Peyer's patch (tissue), 4 donors: ENCODE results near the gene HEYL. TPM values are rescaled to one million over a fixed set of nuclear protein-coding genes. Genes with fewer than 3 reads are reported as not detected.

ENCODE experiments used
- DNase-seq, 3 donors: peaks; one replicate each; pipeline ENCODE4 v3.0.0-alpha.2; 2017 to 2019
- H3K27ac ChIP-seq, 4 donors: fragments of 200-600 bp; sonication (generic); one replicate each; pipeline ENCODE4 v1.5.1; 2016 to 2019
- H3K27me3 ChIP-seq, 2 donors: fragments of 200-600 bp; sonication (generic); one replicate each; pipeline ENCODE4 v1.5.1; 2019
- H3K36me3 ChIP-seq, 3 donors: fragments of 200-600 bp; sonication (generic); one replicate each; pipeline ENCODE4 v1.5.1; 2016 to 2019
- H3K4me1 ChIP-seq, 4 donors: fragments of 200-600 bp; sonication (generic); one replicate each; pipeline ENCODE4 v1.5.1; 2016 to 2019
- H3K4me3 ChIP-seq, 4 donors: fragments of 200-600 bp; sonication (generic); 1 replicate in 3 of 4; 2 replicates in 1 of 4; pipeline ENCODE4 v1.5.1; 2016 to 2019; ENCODE audit warnings: mild to moderate bottlenecking in 1 of 4
- H3K9me3 ChIP-seq, 4 donors: fragments of 200-600 bp; sonication (generic); one replicate each; pipeline ENCODE4 v1.5.1; 2016 to 2019; ENCODE audit warnings: mild to moderate bottlenecking in 1 of 4
- CTCF ChIP-seq, 6 experiments: fragments of 450-650 bp in 4 of 6; fragments of 200-600 bp in 2 of 6; sonication (generic) in 1 of 6; IDR thresholded peaks; one replicate each; pipeline ENCODE4 v1.5.1; 2017 to 2019; ENCODE audit warnings: antibody characterized with exemption in 6 of 6, mild to moderate bottlenecking in 3 of 6, moderate library complexity in 1 of 6
- POLR2A ChIP-seq, 2 donors: fragments of 450-650 bp; IDR thresholded peaks; one replicate each; pipeline ENCODE4 v1.5.1; 2017; ENCODE audit warnings: antibody characterized with exemption in 2 of 2, mild to moderate bottlenecking in 2 of 2, moderate library complexity in 2 of 2
- total RNA-seq, 4 donors: library from RNA; depleted of rRNA; stranded (reverse); fragments of >200 nt; gene quantifications; one replicate each; pipeline ENCODE4 v1.1.0, GENCODE V29; 2016

HEYL gene
- total RNA-seq, result 1 to 10 TPM in 2 of 4 donors, under 1 TPM in 1, not detected in 1; 0.95 to 5.8 (median 1.5) TPM

GRCh38 chr1:39639305-39640130 is at the start of gene HEYL:
Gene HEYL, minus strand, starts transcription at chr1:39639643. Its CDS starts 18 bp downstream, at chr1:39639625.
- peak within 1 kb of the TSS in 3 of 4 donors; percentile 46 to 66 (median 55) for H3K27ac ChIP-seq
- peak; percentile 46 to 79 (median 70) for DNase-seq
- peaks cover 0 to 6% (median 2%) of the 10 kb centered on the region in 4 donors for H3K4me1 ChIP-seq

GRCh38 chr1:39689214-39689613 is 49.8 kb upstream of the HEYL start:
- Histone ChIP-seq H3K36me3 (no peaks in the 10 kb centered on the region), H3K4me1 (peaks cover 0 to 18% (median 13%) of the 10 kb centered on the region in 4 donors), H3K9me3 (no peaks in the 10 kb centered on the region), H3K4me3 (no peak overlapping the region), H3K27ac (no peak overlapping the region), H3K27me3 (peaks cover 0 to 17% of the 10 kb centered on the region in 2 donors)
- no peak for DNase-seq
- TF ChIP-seq CTCF (IDR thresholded peaks at IDR 0.05), result no peak
- TF ChIP-seq POLR2A (IDR thresholded peaks at IDR 0.05), result no peak

More at GRCh38 chr1:39639305-39640130, at the start of gene HEYL:
- no peaks in the 10 kb centered on the region for H3K27me3 ChIP-seq
- no peaks in the 10 kb centered on the region for H3K36me3 ChIP-seq
- H3K9me3 ChIP-seq, result no peaks in the 10 kb centered on the region
- TF ChIP-seq CTCF (IDR thresholded peaks at IDR 0.05), result peak in 2 of 6 experiments; percentile 26 to 39
- TF ChIP-seq POLR2A (IDR thresholded peaks at IDR 0.05), result no peak
- H3K4me3 ChIP-seq, result peak within 1 kb of the TSS; percentile 32 to 56 (median 53)

GRCh38 chr1:39688706-39689105 is 49.3 kb upstream of the HEYL start:
- TF ChIP-seq POLR2A (IDR thresholded peaks at IDR 0.05) (no peak), CTCF (IDR thresholded peaks at IDR 0.05) (no peak)
- Histone ChIP-seq H3K36me3 (no peaks in the 10 kb centered on the region), H3K4me3 (no peak overlapping the region), H3K27me3 (peaks cover 0 to 21% of the 10 kb centered on the region in 2 donors), H3K4me1 (peaks cover 0 to 20% (median 13%) of the 10 kb centered on the region in 4 donors), H3K9me3 (no peaks in the 10 kb centered on the region), H3K27ac (no peak overlapping the region)
- no peak for DNase-seq

- TF ChIP-seq POLR2A (IDR thresholded peaks at IDR 0.05) (no peak), CTCF (IDR thresholded peaks at IDR 0.05) (no peak)
- Histone ChIP-seq H3K27me3 (peaks cover 0 to 28% of the 10 kb centered on the region in 2 donors), H3K9me3 (no peaks in the 10 kb centered on the region), H3K4me3 (no peak overlapping the region), H3K27ac (no peak overlapping the region), H3K36me3 (no peaks in the 10 kb centered on the region), H3K4me1 (peaks cover 0 to 20% (median 10%) of the 10 kb centered on the region in 4 donors)
- no peak for DNase-seq
Measured at GRCh38 chr1:39687243-39687642, 47.8 kb upstream of the HEYL start.

- Histone ChIP-seq H3K27me3 (peaks cover 0 to 10% of the 10 kb centered on the region in 2 donors), H3K36me3 (no peaks in the 10 kb centered on the region), H3K4me1 (peaks cover 0 to 4% (median 0%) of the 10 kb centered on the region in 4 donors), H3K9me3 (no peaks in the 10 kb centered on the region), H3K4me3 (no peak overlapping the region), H3K27ac (no peak overlapping the region)
- no peak for TF ChIP-seq CTCF (IDR thresholded peaks at IDR 0.05)
- no peak for TF ChIP-seq POLR2A (IDR thresholded peaks at IDR 0.05)
- DNase-seq, result no peak
Measured at GRCh38 chr1:39685071-39685470, 45.6 kb upstream of the HEYL start.
